ENCODE data around the gene PTPRU.

GRCh38 chr1:29332204-29332603, 95.9 kb downstream of the PTPRU start:
- TF ChIP-seq YY1 (IDR thresholded peaks at IDR 0.05; ENCODE audit: insufficient read depth, insufficient read length) (no peak), ZNF274 (IDR thresholded peaks at IDR 0.05; ENCODE audit: low read depth, low read length) (no peak)
